ENCODE results near the gene NDE1.

DNA sequence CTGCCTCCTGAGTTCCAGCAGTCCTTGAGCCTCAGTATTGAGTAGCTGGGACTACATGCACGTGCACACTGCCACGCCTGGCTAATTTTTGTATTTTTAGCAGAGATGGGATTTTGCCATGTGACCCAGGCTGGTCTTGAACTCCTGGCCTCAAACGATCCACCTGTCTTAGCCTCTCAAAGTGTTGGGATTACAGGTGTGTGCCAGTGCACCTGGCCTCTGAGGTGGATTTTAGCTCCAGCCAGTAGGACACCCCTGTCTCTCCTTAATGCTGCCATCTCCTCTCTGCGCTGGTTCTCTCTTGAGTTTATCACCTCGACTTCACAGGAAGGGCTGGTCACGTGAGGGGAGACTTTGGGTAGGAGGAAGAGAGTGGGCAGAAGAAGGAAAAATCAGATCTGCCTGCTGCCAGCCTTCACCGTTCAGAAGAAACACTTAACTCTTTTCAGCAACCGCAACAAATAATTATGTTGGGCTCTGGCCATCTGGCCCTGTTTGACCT lies 55.1 kb downstream of the NDE1 start:
- TF ChIP-seq, protein P1, sequence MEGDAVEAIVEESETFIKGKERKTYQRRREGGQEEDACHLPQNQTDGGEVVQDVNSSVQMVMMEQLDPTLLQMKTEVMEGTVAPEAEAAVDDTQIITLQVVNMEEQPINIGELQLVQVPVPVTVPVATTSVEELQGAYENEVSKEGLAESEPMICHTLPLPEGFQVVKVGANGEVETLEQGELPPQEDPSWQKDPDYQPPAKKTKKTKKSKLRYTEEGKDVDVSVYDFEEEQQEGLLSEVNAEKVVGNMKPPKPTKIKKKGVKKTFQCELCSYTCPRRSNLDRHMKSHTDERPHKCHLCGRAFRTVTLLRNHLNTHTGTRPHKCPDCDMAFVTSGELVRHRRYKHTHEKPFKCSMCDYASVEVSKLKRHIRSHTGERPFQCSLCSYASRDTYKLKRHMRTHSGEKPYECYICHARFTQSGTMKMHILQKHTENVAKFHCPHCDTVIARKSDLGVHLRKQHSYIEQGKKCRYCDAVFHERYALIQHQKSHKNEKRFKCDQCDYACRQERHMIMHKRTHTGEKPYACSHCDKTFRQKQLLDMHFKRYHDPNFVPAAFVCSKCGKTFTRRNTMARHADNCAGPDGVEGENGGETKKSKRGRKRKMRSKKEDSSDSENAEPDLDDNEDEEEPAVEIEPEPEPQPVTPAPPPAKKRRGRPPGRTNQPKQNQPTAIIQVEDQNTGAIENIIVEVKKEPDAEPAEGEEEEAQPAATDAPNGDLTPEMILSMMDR (IDR thresholded peaks at IDR 0.05; ENCODE audit: low read depth, low read length) = no peak
- TF ChIP-seq, protein P2, sequence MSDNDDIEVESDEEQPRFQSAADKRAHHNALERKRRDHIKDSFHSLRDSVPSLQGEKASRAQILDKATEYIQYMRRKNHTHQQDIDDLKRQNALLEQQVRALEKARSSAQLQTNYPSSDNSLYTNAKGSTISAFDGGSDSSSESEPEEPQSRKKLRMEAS (IDR thresholded peaks at IDR 0.05; ENCODE audit: low read depth, low read length) = no peak
- TF ChIP-seq POLR2A (IDR thresholded peaks at IDR 0.05; ENCODE audit: extremely low read depth, insufficient read length) = no peak
